Activated CD4-positive, alpha-beta T cell treated with anti-CD3 and anti-CD28 coated beads, Interleukin-2, Interleukin-6, amounts not matched to agents 100 ng/mL and 50 ng/mL, durations not matched to agents 16 hours and 8 hours (primary cell): ENCODE data around the gene SKI.

ENCODE experiments used
- DNase-seq: peaks from one replicate; pipeline ENCODE4 v3.0.0-alpha.2; 2020

The SKI gene

GRCh38 chr1:2358072-2358471, 130.0 kb downstream of the SKI start:
- DNase-seq, result no peak

DNA sequence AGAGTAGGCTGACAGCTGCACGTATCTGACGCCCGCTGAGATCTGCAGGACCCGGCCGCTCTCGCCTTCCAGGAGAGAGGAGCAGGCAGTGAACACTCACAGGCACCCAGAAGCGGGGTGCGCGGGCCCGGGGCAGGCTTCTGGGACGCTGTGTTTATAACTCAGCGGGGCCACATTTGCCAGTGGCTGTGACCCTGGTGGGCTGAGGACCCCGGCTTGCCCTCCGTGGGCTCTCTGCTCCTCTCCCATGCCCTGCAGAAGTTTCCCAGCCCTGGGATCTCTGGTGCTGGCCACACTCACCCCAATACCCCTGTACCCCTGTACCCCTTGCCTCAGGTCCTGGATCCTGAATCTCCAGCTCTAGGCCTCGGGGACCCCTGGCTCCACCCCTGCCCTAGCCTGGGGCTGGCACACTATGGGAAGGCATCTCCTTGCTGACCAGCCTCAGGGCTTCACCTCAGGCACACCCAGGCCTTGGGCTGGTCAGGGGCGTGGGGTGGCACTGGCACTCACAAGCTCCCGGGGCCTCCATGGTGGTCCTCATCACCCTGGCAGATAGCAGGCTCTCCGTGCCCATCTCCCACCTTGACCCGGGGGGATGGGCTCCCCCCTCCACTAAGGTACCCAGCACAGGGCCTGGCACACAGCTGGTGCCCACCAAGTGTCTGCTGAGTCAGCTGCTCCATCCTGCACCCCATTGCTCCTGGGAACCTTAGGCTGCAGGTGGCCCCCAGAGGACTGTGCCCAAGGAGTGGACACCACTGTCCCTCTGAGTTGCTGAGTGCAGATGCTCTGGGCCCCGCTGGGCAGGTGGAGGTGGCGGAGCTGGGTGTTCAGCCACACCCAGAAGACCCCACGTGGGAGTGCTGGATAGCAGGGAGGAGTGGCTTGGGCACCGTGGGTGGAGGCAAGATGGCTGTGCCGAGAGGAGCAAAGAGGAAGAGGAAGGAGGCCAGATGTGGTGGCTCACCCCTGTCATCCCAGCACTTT, 130.8 kb downstream of the SKI start:
- no peak for DNase-seq
